ENCODE data around the gene PEBP1.
A peak's percentile ranks its signal among the peaks of the same experiment; 100 is the strongest.
"Not testable (repeated sequence)": the region's sequence is repeated elsewhere in the genome, so short reads cannot be mapped to it uniquely, and the experiment has no call there.

PEBP1 gene

DNA sequence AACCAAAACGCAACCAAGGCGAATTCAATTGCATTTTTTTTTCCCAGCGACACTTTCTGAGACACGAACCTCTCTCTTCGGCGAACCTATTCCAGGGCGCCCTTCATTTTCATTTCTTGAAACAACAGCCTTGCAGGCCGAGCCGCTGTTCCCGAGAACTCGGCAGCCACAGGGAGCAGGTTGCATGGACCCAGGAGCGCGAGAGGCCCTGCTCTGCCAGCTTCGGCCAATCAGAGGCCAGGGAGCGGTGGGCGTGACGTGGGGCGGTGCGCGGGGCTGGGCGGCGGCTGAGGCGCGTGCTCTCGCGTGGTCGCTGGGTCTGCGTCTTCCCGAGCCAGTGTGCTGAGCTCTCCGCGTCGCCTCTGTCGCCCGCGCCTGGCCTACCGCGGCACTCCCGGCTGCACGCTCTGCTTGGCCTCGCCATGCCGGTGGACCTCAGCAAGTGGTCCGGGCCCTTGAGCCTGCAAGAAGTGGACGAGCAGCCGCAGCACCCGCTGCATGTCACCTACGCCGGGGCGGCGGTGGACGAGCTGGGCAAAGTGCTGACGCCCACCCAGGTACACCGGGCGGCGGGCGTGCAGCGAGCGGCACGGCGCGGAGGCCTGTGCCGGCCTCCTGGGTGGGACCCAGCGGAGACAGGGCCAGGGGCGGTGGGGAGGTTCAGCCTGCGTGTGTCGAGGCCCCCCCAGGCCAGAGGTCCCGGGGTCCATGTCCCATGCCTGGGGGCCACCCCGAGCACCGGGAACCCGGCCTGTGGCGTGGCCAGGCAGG, at the start of gene PEBP1:
TSS of gene PEBP1 (plus strand) at position 337 of the 771 bp plus-strand sequence. CDS start at position 423, 86 bp downstream.
- no peak for DNase-seq

DNA sequence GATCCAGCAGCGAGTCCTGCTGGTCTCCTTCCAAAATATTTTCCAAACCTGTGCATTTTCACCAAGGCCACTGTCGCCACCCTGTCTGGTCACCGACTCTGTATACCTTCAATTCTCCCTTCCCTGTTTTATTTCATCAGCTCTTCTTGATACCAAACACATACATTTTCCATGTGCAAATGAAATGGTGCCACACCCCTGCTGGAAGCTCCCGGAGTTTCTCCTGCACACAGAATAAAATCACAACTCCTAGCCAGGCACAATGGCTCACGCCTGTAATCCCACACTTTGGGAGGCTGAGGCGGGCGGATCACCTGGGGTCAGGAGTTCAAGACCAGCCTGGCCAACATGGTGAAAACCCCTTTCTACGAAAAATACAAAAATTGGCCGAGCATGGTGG, 46.1 kb upstream of the PEBP1 start:
- DNase-seq, result no peak

DNA sequence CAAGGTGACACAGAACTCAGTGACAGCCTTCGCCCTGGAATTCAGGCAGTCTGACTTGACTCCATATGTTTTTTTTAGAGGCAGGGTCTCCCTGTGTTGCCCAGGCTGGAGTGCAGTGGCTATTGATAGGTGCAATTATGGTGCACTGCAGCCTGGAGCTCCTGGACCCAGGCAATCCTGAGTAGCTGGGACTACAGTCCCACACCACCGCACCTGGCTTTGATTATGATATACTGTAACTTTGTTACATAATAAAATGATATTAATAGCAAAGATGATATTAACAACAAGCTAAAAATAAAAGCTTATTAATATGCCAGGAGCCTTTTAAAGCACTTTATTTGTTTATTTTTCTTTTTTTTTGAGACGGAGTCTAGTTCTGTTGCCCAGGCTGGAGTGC, 41.9 kb upstream of the PEBP1 start:
- no peak for DNase-seq

DNA sequence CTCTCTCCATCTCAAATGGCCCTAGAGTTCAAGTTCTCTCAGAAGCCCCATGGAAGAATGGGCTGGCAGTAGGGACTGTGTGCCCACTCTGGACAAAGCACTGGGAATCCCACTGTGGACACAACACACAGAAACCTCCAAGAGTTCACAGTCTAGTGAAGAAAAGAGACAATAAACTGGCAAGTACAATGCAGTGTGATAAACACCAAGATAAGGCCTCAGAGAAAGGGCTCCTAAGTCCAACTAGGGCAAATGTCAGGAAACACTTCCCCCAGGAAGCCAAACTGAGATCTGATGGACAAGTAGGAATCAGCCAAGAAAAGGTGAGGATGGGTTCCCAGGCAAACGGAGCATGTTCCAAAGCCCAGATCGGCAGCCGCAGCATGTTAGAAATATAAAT, 37.5 kb upstream of the PEBP1 start:
- DNase-seq, result no peak

DNA sequence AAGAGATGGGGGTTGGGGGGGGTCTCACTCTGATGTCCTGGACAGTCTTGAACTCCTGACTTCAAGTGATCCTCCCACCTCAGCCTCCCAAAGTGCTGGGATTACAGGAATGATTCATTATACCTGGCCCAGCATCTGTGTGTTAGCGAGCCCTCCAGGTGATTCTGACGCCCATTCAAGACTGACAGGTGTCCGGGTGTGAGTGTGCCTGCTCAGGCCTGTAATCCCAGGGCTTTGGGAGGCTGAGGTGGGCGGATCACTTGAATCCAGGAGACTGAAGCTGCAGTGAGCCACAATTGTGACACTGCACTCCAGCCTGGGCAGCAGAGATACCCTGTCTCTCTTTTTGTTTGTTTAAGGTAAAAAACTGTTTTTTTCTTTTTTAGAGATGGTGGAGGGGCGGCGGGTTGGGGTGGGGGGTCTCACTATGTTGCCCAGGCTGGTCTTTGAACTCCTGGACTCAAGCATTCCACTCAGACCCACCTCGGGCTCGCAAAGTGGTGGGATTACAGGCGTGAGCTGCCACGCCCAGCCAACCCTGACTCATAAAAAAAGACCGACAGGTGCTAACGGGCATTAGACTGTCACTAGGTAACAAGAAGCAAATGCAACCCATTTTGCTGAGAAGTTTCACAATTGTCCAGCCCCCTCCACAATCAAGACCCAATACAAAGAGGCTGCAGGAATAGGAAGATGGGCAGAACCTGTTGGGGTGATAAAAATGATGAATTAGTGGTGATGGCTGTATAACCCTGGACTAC, 36.8 kb upstream of the PEBP1 start:
- DNase-seq, result peak; percentile 81

DNA sequence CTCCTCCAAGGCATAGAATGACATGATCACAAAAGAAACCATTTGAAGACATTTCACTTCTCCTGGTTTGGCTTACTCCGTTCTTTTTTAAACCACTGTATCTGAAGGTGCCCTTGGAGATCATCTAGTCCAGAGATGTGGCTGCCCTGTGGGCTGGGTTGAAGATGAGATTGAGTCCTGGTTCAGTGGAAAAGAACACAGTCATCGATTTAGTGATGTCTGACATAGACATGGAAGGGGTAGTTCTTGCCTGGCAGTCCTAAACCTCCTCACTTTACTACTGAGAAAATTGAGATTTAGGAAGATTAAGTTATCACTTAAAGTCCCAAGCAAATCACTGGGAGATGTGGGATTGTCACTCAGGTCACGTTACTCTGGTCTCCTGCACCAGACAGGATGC, 34.9 kb upstream of the PEBP1 start:
- no peak for DNase-seq

DNA sequence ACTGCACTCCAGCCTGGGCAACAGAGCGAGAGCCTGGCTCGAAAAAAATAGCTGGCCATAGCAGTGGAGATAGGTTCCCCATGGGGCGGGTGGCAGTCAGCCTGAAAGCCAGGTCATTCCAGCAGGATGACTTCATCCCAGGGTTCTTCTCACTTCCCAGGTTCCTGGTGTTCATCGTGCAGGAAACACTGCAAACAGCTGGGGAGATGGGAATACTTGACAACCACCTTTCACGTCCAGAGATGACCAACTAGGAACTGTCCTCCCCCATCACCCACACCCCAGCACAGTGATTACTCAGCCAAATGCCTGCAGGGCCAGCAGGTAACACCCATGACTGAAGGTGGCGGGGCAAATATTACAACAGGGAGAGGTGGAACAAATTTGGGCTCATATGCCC, 33.9 kb upstream of the PEBP1 start:
- DNase-seq, result no peak

DNA sequence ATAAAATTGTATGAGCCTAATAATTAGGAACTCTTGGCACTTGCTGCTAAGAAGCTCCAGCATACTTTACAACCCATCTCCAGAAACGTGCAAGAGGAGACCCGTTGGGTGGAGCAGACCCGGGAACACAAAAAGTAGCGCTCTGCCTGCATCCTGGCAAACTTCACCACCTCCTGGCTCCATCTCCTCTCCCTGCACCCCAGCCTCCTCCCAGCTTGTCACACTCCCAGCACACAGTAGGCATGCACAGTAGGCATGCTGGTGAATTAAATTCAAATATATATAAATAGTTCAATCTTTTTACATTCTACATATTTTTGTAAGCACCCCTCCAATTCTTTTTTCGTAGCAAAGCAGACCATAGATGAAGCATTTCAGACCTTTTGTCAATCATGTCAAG, 33.3 kb upstream of the PEBP1 start:
- no peak for DNase-seq

DNA sequence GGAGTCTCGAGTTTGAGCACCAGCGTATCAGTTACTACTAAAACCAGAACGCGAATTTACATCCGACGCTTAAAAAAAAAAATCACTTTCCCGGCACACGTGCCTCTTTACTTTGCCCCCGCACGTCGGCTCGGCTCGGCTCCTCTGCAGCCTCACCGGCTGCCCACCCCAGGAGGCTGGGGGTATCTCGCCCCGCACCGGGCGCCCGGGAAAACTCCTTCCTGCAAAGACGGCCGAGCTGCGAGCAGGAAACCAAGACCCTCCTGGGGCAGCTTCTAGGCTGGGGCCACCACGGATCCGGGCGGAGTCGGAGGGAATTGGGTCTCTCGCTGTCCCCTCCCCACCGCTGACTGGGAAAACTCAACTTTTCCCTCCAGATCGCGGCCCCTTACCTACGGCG, 32.7 kb upstream of the PEBP1 start:
- DNase-seq, result peak; percentile 60

DNA sequence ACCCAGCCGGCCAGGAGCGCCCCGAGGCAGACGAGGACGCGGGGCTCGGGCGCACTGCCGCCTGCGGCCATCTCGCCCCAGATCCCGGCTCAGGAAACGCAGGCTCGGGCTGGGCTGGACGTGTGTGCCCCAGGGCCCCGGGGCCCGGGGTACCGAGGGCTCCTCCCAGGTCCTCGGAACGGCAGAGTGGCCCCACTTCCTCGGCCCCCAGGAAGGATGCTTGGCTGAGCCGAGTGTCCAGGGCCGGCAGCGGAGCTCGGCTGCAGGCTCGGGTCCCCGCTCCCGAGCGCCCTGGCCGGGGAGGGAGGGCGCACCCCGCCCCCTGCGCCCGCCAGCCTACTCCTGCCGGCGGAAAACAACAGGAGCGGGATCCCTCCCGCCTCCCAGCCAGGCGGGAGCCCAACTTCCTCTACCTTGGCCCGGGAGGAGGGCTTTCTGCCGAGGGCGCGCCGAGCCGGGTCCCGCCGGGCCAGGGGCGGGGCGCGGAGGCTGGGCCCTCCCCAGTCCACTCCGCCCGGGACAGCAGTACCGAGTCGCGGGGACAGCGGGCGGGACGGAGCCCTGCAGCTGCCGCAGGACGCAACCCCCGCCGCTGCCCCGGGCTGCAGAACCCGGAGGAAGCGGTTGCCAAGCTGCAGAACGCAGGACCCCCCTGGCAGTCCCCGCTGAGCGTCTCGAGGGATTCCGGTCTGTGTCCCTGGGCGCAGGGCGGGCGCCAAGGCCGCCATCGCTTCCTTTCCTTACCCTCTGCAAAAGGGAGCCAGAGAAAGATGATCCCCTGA, 32.1 kb upstream of the PEBP1 start, which contains the start of gene VSIG10:
TSS of gene VSIG10 (minus strand) at position 411 of the 782 bp plus-strand sequence. CDS start at position 71, 340 bp downstream.
- DNase-seq, result peak; percentile 65

DNA sequence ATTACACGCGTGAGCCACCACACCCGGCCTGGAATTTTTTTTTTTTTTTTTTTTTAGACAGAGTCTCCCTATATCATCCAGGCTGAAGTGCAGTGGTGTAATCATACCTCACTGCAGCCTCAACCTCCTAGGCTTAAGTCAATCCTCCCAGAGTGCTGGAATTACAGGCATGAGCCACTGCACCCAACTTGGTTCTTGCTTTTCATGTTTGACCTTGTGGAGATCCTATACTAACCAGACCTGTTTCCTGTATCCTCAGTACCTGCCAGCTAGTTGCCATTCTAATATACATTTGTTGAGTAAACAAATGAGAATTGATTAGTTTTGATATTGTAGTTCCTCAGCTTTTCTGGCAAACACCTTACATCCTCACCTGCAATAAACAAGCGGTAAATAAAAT, 28.9 kb upstream of the PEBP1 start:
- DNase-seq, result no peak

DNA sequence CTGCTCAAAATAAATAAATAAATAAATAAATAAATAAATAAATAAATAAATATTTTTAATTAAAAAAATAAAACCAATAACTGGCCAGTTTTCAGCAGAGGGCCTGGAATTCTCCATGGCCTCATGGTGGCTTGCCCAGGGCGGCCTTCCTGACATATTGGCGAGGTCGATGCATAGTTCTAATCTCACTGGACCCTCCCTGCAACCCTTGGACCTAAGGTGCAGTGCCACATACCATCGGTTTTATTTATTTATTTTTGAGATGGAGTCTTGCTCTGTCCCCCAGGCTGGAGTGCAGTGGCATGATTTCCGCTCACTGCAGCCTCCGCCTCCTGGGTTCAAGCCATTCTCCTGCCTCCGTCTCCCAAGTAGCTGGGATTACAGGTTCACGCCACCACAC, 28.2 kb upstream of the PEBP1 start:
- no peak for DNase-seq

DNA sequence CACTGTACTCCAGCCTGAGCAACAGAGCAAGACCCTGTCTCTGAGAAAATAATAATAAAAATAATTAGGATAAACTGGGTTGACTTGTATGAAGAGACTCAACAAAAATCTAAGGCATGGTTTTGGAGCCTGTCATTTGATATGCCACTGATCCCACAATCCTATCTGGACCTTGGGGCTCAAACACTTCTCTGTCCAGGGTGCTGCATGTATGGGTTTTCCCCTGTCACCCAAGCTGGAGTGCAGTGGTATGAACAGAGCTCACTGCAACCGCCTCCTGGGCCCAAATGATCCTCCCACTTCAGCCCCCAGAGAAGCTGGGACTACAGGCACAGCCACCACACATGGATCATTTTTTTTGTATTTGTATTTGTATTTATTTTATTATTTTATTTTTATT, 26.8 kb upstream of the PEBP1 start:
- DNase-seq, result no peak

DNA sequence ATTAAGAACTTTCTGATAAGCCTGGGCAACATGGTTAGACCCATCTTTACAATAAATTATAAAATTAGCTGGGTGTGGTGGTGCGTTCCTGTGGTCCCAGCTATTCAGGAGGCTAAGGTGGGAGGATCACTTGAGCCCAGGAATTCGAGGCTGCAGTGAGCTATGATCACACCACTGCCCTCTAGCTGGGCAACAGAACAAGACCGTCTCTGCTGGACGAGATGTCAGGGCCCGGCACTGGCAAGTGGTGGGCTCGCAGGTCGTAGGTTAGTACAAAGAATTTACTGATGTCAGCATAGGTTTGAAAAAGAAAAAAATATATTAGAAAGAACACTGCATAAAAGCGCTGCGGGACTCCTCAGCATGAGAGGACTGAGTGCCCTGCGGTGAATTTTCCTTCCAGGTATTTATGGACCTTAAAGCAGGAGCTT, 16.5 kb upstream of the PEBP1 start:
- no peak for DNase-seq

DNA sequence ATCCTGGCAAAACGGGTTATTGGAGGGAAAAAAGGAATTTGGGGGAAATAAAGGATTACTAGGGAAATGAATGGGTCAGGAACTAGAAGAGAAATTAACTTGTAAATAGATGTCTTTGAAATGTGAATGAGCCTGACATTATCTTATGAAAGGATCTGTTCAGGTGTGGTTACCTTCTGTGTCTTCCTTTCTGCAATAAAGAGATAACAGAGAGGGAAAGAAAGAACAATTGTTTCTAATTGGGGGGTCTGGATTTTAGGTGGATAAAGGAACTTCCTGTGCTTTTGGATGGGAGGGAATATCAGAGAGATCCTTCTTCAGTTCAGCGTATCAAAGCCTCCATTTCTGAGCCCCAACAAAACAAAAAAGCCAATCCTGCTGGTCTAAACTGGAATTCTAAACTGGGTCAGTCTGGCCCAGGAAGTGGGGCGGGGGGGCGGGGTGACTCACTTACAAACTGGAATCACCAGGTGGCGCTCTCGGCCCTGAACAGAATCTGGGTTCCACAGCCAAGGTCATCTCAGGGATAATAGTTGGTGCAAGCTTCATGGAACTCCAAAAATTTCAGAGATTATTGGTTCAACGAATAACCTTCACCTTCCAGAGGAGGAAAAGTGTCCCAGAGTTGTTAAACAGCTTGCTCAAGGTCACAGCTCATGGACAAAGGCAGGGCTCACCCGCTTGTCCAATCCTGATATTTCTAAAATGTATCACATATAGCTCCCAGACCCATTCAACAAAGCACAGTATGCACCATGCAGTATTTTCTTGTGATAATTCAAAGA, 15.2 kb upstream of the PEBP1 start:
- peak; percentile 60 for DNase-seq

DNA sequence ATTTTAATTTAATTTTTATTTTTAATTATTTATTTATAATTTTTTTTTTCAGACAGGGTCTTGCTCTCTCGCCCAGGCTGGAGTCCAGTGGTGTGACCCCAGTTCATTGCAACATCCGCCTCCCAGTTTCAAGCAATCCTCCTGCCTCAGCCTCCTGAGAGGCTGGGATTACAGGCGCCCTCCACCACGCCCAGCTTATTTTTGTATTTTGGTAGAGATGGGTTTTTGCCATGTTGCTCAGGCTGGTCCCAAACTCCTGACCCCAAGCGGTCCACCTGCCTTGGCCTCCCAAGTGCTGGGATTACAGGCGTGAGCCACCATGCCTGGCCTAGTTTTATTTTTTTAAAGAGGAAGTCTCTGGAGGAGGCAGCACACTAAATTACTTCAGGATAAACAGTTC, 13.7 kb upstream of the PEBP1 start:
- no peak for DNase-seq

DNA sequence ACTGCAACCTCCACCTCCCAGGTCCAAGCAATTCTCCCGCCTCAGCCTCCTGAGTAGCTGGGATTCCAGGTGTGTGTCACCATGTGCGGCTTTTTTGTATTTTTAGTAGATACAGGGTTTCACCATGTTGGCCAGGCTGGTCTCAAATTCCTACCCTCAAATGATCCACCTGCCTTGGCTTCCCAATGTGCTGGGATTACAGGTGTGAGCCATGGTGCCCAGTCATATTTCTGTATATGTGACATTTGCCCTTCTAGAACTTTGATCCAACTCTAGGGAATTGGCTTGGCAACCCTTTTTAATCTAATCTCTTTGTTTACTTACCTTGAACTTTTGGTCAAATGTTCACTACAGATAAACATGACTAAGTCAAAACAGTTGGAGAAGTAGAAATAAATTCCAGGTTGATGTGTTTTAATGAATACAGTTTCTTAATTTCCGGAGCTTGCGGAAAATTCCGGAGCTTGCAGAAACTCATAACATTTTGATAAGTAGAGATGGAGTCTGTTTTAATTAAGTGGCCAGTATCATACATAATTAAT, 11.5 kb upstream of the PEBP1 start:
- DNase-seq, result no peak

DNA sequence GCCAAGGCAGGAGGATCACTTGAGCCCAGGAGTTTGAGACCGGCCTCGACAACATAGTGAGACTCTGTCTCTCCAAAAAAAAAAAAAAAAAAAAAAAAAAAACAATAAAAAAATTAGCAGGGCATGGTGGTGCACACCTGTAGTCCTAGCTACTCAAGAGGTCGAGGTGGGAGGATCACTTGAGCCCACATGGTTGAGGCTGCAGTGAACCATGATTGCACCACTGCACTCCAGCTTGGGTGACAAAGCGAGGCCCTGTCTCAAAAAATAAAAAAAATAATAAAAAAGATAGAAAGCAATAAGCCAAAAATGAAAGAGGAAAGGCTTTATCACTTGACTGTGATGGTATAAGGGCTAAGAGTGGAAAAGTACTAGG, 10.2 kb upstream of the PEBP1 start:
- DNase-seq, result no peak

DNA sequence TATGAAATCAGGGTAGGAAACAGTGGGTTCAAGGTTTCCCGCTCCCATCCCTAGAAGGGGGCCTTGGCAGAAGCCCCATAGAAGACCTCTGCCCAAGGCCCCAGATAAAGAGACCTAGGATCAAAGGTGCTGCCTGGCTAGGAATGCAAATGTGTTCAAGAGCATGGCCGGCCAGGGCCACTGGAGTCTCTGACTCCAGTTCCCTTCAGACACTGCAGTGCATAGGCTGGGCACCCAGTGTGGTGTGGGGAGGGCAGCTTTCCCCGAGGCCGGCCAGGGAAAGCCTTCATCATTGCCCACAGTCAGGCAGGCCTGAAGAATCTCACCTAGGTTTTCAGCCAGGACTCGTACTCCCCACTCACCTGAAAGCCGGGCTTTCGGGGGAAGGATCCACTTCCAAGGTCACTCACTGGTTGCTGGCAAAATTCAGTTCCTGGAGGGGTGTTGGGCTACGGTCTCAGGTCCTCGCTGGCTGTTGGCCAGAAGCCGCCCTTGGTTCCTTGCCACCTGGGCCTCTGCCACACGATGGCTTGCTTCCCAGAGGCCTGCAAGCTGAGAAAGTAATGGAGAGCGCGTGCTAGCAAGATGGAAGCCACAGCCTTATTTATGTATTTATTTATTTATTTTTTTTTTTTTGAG, 9.7 kb upstream of the PEBP1 start:
- peak; percentile 64 for DNase-seq

DNA sequence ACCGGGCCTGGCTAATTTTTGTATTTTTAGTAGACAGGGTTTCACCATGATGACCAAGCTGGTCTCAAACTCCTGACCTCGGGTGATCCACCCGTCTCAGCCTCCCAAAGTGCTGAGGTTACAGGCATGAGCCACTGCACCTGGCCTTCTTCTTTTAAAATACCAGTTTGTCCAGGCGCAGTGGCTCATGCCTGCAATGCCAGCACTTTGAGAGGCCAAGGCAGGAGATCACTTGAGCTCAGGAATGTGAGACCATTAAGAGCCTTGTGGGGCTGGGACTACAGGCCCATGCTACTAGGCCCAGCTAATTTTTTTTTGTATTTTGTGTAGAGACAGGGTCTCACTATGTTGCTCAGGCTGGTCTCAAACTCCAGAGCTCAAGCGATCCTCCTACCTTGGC, 8.1 kb upstream of the PEBP1 start:
- DNase-seq, result no peak

DNA sequence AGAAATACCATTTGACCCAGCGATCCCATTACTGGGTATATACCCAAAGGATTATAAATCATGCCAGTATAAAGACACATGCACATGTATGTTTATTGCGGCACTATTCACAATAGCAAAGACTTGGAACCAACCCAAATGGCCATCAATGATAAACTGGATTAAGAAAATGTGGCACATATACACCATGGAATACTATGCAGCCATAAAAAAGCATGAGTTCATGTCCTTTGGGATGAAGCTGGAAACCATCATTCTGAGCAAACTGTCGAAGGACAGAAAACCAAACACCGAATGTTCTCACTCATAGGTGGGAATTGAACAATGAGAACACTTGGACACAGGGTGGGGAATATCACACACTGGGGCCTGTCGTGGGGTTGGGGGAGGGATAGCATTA, 6.5 kb upstream of the PEBP1 start:
- DNase-seq, result not testable (repeated sequence)

DNA sequence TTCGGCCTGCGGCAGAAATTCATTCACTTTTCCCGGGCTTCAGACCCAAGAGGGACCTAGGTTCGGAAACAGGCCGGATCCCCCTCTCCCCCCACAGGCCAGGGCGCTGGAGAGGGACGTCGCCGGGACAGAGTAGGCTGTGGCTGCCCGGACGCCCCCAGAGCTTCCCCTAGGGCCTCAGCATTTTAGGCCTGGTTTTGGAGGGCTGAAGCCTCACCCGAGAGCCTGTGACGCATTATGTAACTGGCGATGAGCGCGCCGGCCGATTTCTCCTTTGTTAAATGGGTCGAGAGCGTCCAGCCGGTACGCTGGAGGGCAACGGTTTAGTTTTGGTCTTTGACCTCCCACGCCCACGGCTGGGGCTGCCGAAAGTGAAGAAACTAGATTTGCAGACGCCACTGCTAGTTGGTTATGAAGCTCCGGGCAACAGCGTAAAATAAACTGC, 657 bp downstream of the PEBP1 start:
- DNase-seq, result no peak
